ENCODE data around the gene SIPA1L2.
"Not testable (repeated sequence)": the region's sequence is repeated elsewhere in the genome, so short reads cannot be mapped to it uniquely, and the experiment has no call there.

SIPA1L2 gene

DNA sequence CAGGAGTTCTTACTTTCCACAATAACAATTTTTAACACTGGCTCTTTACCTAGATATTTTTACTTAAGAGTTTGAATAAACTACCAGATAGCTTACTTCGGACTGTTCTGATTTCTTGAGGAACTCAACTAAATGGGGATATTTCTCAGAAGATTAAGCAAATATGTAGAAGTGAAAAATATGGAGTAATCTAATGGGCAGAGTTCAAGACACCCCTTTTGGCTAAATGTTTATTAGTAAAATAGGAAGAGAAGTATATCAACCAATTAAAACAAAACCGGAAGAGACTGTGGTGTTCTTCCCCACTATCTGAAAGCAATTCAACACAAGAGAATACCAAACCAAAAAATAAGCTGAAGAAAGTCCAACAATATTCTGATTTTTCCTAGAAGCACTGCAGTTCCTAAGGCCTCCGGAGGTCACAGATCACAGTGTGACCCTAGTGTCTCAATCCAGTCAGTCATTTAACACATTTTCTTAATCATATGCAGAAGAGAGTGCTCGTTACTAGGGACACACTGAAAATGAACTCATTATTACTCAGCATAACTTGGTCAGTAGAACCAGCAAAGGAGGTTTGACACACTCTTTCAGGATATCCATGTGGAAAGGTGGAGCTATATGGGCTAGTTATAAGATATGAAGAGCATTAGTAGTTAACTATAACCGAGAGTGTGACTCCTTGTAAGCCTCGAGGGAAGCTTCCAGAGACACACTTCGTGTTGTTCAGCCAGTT is 5.2 kb downstream of the SIPA1L2 start:
- DNase-seq (ENCODE audit: low read depth in 1 of 2, low spot score in 1 of 2), result no peak
- in situ Hi-C loops (cut with HindIII; ENCODE audit: low pct_unique_long_range_greater_than_20kb, low sequenced_read_pairs), result no loop called here

DNA sequence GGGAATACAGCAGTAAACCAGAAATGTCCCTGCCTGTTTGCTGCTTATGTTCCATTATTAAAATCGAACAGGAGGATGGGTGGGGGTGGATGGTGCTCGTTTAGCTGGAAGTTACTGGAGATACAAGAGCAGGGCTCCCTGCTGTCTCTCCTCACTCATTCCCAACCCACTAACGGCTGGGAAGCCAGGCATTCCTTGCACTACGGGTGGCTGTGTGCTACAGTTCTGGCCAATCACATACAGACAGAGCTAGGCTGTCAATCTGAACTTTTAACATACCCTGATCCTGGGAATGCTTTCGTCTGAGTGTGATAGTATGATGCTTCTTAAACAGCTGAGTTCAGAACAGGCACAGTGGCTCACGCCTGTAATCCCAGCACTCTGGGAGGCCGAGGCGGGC is 7.0 kb downstream of the SIPA1L2 start:
- DNase-seq (ENCODE audit: low read depth in 1 of 2, low spot score in 1 of 2), result no peak
- in situ Hi-C loops (cut with HindIII; ENCODE audit: low pct_unique_long_range_greater_than_20kb, low sequenced_read_pairs), result no loop called here
- TF ChIP-seq JUND (IDR thresholded peaks at IDR 0.05; ENCODE audit: low read depth), result no peak

More for the DNA sequence above, 5.2 kb downstream of the SIPA1L2 start:
- no peak for TF ChIP-seq JUND (IDR thresholded peaks at IDR 0.05; ENCODE audit: low read depth)

DNA sequence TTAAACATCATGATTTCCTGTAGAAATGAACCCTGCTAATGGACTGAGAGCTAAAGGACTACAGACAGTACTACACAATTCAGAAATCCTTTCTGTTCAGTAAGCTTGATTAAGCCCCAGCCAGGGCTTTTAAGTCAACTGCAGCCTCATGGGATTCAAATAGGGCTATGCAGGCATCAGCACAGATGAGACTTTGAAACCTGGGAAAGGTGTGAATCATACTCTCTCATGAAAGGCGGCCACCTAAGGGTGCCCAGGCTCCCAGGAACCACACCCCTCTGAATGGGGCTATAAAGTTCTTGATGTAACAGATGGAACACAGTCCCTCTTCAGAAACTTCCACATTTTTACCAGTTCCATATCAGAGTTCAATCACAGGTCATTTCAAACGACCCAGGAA is 7.6 kb downstream of the SIPA1L2 start:
- no peak for TF ChIP-seq JUND (IDR thresholded peaks at IDR 0.05; ENCODE audit: low read depth)
- DNase-seq (ENCODE audit: low read depth in 1 of 2, low spot score in 1 of 2), result no peak
- in situ Hi-C loops (cut with HindIII; ENCODE audit: low pct_unique_long_range_greater_than_20kb, low sequenced_read_pairs), result no loop called here

DNA sequence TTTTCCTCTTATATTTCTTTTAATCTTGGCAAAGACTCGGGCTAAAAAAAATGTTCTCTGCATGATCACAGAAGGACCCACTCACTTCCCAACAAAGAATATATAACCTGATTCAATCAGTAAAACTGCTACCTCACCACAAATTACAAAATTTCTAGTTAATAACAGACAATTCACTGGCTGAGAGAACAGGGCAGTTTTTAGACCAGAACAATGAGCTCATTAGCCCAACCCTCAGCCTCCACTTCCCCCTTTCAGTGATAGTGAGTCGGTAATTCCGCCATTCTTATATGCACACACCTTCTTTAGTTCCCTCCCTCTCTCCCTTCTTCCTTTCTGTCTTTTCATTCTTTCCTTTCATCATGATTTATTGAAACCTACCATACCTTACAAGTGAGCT is 8.9 kb downstream of the SIPA1L2 start:
- no peak for TF ChIP-seq JUND (IDR thresholded peaks at IDR 0.05; ENCODE audit: low read depth)
- in situ Hi-C loops (cut with HindIII; ENCODE audit: low pct_unique_long_range_greater_than_20kb, low sequenced_read_pairs), result no loop called here
- DNase-seq (ENCODE audit: low read depth in 1 of 2, low spot score in 1 of 2), result no peak

DNA sequence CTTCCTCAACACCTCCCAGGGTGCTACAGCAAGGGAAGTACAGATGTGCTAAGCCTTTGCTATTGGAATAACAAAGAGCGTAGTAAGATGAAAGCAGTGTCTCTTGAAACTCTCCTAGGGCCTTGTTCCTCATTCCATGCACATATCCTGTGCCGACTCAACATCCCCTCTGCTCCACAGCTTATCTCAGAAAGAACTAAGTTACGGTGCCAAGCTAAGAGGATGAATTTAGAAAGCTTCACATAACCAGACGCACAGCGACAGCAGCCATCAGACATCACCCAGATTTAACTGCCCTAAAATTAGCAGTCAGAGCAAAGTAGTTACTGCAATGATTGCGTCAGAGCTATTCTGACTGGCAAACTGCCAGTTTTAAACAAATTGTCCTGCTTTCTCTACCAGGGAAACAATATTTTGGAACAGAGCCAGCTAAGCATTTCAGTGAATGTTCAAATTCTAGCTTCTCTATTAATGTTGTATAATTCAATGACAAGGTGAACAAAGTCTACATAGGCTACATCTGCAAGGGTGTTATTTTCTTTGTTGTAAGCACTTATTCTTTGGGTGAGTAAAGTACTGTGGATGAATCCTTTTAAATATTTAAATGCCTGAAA is 9.5 kb downstream of the SIPA1L2 start:
- peak in 1 of 2 experiments; percentile 53 for DNase-seq (ENCODE audit: low read depth in 1 of 2, low spot score in 1 of 2)
- TF ChIP-seq JUND (IDR thresholded peaks at IDR 0.05; ENCODE audit: low read depth), result no peak
- in situ Hi-C loops (cut with HindIII; ENCODE audit: low pct_unique_long_range_greater_than_20kb, low sequenced_read_pairs), result no loop called here

DNA sequence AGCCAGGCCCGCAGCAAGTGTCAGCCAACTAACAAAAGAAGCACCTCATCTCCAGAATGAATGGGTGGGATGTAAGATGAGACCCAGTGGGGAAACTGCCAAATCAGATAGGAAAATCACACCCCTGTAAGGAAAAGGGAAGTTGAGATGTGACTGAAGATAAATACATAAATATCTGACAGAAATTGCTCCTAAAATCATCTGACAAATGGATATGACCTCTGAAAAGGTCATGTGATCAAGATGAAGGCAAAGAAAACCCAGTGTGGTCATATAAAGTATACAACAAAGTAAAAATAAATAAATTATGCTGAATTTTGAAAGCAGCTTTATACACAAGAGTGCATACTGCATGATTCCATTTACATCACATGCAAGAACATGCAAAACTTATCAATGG is 12.7 kb downstream of the SIPA1L2 start:
- DNase-seq (ENCODE audit: low read depth in 1 of 2, low spot score in 1 of 2), result no peak
- in situ Hi-C loops (cut with HindIII; ENCODE audit: low pct_unique_long_range_greater_than_20kb, low sequenced_read_pairs), result no loop called here
- TF ChIP-seq JUND (IDR thresholded peaks at IDR 0.05; ENCODE audit: low read depth), result no peak

DNA sequence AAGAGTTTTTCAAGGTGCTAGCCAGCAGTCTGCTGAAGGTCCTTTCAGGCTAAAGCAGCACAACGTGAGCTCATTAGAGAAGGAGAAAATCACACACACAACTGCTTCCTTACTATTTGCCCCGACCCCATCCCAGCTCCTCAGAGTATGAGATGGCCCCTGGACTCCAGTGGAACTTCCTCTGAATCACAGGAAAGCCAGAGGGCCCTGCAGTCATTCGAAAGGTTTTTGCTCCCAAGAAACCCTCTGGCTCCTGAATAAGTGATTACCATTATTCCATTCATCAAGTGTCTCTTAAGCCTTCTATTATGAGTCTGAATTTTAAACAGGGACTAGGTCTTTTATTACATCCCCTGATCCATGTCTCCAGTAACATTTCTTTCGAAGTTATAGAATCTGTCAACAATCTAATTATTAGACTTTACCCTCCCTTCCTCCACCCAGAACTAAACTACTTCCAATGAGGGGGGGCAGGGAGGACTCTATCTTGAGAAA is 14.6 kb downstream of the SIPA1L2 start:
- no peak for TF ChIP-seq JUND (IDR thresholded peaks at IDR 0.05; ENCODE audit: low read depth)
- DNase-seq (ENCODE audit: low read depth in 1 of 2, low spot score in 1 of 2), result no peak
- in situ Hi-C loops (cut with HindIII; ENCODE audit: low pct_unique_long_range_greater_than_20kb, low sequenced_read_pairs), result no loop called here

DNA sequence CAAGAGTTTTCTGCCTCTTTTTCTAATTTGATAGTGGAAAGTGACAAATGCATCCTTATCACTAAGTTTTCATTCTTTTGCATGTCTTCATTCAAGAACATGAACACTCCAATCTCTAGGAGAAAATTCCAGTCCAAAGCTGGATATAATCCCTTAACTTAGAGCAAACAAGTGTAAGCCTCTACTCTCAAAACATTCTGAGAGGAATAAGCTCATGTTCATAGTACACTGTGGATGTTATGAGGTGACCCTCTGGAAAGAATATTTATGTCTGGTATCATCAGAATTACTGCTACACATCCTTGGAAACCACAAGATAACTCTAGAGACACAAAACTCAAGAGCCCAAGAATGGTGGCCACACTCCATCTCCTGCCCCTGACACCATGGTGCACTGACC is 15.1 kb downstream of the SIPA1L2 start:
- in situ Hi-C loops (cut with HindIII; ENCODE audit: low pct_unique_long_range_greater_than_20kb, low sequenced_read_pairs), result no loop called here
- no peak for DNase-seq (ENCODE audit: low read depth in 1 of 2, low spot score in 1 of 2)
- TF ChIP-seq JUND (IDR thresholded peaks at IDR 0.05; ENCODE audit: low read depth), result no peak

DNA sequence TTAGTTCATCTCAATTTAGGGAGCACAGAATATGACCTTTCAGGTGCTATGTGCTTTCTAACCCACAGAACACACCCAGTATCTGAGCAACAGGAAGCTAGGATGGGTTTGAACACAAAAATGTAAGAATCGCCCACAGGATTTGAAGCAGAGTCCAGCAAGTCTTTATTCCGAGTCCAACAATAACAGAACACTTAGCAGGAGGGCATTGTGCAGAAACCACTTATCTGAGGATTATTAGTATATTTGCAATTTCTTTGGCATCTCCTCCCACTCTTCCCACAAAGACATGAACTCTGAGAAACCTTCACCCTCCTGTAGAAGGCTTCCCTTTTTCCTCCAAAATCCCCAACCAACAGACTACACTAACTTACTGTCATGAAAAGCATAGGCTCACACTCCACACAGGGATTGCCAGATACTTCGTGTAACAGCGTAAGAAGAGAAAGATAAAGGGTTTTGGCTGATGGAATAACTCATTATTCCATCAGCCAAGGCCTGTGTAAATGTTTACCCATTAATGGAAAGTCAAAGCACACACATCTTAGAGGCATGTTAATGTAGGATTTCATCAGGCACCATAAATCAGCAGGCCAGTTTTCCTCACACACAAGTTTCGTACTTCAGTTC is 16.1 kb downstream of the SIPA1L2 start:
- TF ChIP-seq JUND (IDR thresholded peaks at IDR 0.05; ENCODE audit: low read depth), result no peak
- no peak for DNase-seq (ENCODE audit: low read depth in 1 of 2, low spot score in 1 of 2)
- in situ Hi-C loops (cut with HindIII; ENCODE audit: low pct_unique_long_range_greater_than_20kb, low sequenced_read_pairs), result no loop called here

DNA sequence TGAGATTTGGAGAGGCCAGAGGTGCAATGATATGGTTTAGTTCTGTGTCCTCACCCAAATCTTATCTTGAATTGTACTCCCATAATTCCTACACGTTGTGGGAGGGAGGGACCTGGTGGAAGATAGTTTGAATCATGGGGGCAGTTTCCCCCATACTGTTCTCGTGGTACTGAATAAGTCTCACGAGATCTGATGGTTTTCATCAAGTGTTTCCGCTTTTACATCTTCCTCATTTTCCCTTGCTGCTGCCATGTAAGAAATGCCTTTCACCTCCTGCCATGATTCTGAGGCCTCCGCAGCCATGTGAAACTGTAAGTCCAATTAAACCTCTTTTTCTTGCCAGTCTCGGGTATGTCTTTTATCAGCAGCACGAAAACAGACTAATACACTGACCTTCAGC is 17.1 kb downstream of the SIPA1L2 start:
- DNase-seq (ENCODE audit: low read depth in 1 of 2, low spot score in 1 of 2); in situ Hi-C loops (cut with HindIII; ENCODE audit: low pct_unique_long_range_greater_than_20kb, low sequenced_read_pairs): not testable (repeated sequence)

DNA sequence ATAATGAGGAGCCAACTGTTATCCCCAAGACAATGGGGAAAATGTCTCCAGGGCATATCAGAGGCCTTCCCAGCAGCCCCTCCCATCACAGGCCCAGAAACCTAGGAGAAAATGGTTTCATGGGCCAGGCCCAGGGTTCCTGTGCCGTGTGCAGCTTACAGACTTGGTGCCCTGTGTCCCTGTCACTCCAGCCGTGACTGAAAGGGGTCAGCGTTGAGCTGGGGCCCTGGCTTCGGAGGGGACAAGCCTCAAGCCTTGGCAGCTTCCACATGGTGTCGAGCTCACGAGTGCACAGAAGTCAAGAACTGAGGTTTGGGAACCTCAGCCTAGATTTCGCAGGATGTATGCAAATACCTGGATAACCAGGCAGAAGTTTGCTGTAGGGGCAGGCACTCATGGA is 18.1 kb downstream of the SIPA1L2 start:
- in situ Hi-C loops (cut with HindIII; ENCODE audit: low pct_unique_long_range_greater_than_20kb, low sequenced_read_pairs), result no loop called here

DNA sequence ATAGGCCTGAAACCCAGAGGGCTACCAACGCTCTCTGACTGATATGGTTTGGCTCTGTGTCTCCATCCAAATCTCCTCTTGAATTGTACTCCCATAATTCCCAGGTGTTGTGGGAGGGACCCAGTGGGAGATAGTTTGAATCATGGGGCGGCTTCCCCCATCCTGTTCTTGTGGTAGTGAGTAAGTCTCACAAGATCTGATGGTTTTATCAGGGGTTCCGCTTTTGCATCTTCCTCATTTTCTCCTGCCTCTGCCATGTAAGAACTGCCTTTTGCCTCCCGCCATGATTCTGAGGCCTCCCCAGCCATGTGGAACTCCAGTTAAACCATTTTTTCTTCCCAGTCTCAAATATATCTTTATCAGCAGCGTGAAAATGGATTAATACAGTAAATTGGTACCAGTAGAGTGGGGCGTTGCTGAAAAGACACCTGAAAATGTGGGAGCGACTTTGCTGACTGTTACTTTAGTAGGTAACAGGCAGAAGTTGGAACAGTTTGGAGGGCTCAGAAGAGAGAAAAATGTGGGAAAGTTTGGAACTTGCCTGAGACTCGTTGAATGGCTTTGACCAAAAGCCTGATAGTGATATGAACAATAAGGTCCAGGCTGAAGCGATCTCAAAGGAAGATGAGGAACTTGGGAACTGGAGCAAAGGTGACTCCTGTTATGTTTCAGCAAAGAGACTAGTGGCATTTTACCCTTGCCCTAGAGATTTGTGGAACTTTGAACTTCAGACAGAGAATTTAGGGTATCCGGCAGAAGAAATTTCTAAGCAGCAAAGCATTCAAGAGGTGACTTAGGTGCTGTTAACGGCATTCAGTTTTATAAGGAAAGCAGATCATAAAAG is 18.8 kb downstream of the SIPA1L2 start:
- DNase-seq (ENCODE audit: low read depth in 1 of 2, low spot score in 1 of 2); in situ Hi-C loops (cut with HindIII; ENCODE audit: low pct_unique_long_range_greater_than_20kb, low sequenced_read_pairs): not testable (repeated sequence)

More for the DNA sequence above, 18.1 kb downstream of the SIPA1L2 start:
- TF ChIP-seq JUND (IDR thresholded peaks at IDR 0.05; ENCODE audit: low read depth), result no peak
- no peak for DNase-seq (ENCODE audit: low read depth in 1 of 2, low spot score in 1 of 2)
